Thymus (tissue), 11 donors: ENCODE results near the gene COL4A2. TPM values are rescaled to one million over a fixed set of nuclear protein-coding genes. Genes with fewer than 3 reads are reported as not detected.

ENCODE experiments used
- DNase-seq, 9 donors: peaks; one replicate each; pipeline ENCODE4 v3.0.0-alpha.2; 2013; ENCODE audit warnings: low spot score in 9 of 9, low read depth in 6 of 9, missing footprints in 1 of 9
- H3K27ac ChIP-seq, 2 donors: one replicate each; pipeline ENCODE4 v1.5.1; 2013; ENCODE audit warnings: control low read depth in 1 of 2, low read depth in 1 of 2, low read length in 1 of 2, mild to moderate bottlenecking in 1 of 2, moderate library complexity in 1 of 2
- H3K27me3 ChIP-seq, 2 donors: one replicate each; pipeline ENCODE4 v1.5.1; 2013; ENCODE audit warnings: low read length in 1 of 2; ENCODE audit not compliant: control insufficient read depth in 2 of 2, insufficient read depth in 1 of 2
- H3K36me3 ChIP-seq, 2 donors: one replicate each; pipeline ENCODE4 v1.5.1; 2013; ENCODE audit warnings: low read length in 1 of 2, mild to moderate bottlenecking in 1 of 2, moderate library complexity in 1 of 2; ENCODE audit not compliant: control insufficient read depth in 2 of 2, insufficient read depth in 2 of 2
- H3K4me1 ChIP-seq, 2 donors: one replicate each; pipeline ENCODE4 v1.5.1; 2013; ENCODE audit warnings: low read length in 2 of 2; ENCODE audit not compliant: control insufficient read depth in 2 of 2, insufficient read depth in 2 of 2
- H3K4me3 ChIP-seq, 2 donors: one replicate each; pipeline ENCODE4 v1.5.1; 2013; ENCODE audit warnings: low read length in 2 of 2, control low read depth in 1 of 2, mild to moderate bottlenecking in 1 of 2
- H3K9me3 ChIP-seq, 2 donors: one replicate each; pipeline ENCODE4 v1.5.1; 2013; ENCODE audit warnings: low read length in 1 of 2, mild to moderate bottlenecking in 1 of 2; ENCODE audit not compliant: control insufficient read depth in 2 of 2, insufficient read depth in 1 of 2
- WGBS: extraction: QIAGEN DNeasy Blood & Tissue Kit; methylation state at CpG from one replicate; pipeline ENCODE4 v1.1.7; 2013; 5-methylcytosine and 5-hydroxymethylcytosine counted together
- polyA plus RNA-seq: library from polyadenylated mRNA; stranded (reverse); fragments of 200-250 nt; gene quantifications from one replicate; pipeline ENCODE4 v1.2.3, GENCODE V29; 2013
- total RNA-seq: library from RNA; stranded (reverse); fragments of 120-200 nt; gene quantifications from one replicate; pipeline ENCODE4 v1.2.4, GENCODE V29; 2013
- donor health status: healthy.

The COL4A2 gene
- total and polyA plus RNA-seq, 2 donors, result 47.2 to 63.1 TPM

GRCh38 chr13:110503037-110503901 is 196.2 kb downstream of the COL4A2 start:
- no peak for DNase-seq
- 94% methylated on average over 20 of the region's 20 CpGs for WGBS
- H3K27ac ChIP-seq, result no peak overlapping the region
- H3K9me3 ChIP-seq, result no peaks in the 10 kb centered on the region
- H3K27me3 ChIP-seq, result no peaks in the 10 kb centered on the region
- no peak overlapping the region for H3K4me3 ChIP-seq
- H3K4me1 ChIP-seq, result no peaks in the 10 kb centered on the region
- H3K36me3 ChIP-seq, result no peaks in the 10 kb centered on the region

GRCh38 chr13:110503979-110504499 is 197.0 kb downstream of the COL4A2 start:
- Histone ChIP-seq H3K9me3 (no peaks in the 10 kb centered on the region), H3K4me3 (no peak overlapping the region), H3K36me3 (no peaks in the 10 kb centered on the region), H3K27ac (no peak overlapping the region), H3K4me1 (no peaks in the 10 kb centered on the region), H3K27me3 (no peaks in the 10 kb centered on the region)
- 97% methylated on average over 18 of the region's 18 CpGs for WGBS
- DNase-seq, result no peak

GRCh38 chr13:110505594-110505993 is 198.5 kb downstream of the COL4A2 start:
- H3K9me3 ChIP-seq, result no peaks in the 10 kb centered on the region
- H3K4me1 ChIP-seq, result peaks cover 0 to 2% of the 10 kb centered on the region in 2 donors
- DNase-seq, result no peak
- no peaks in the 10 kb centered on the region for H3K27me3 ChIP-seq
- H3K36me3 ChIP-seq, result no peaks in the 10 kb centered on the region
- H3K27ac ChIP-seq, result no peak overlapping the region
- no peak overlapping the region for H3K4me3 ChIP-seq
- 98% methylated on average over 10 of the region's 10 CpGs for WGBS

DNA sequence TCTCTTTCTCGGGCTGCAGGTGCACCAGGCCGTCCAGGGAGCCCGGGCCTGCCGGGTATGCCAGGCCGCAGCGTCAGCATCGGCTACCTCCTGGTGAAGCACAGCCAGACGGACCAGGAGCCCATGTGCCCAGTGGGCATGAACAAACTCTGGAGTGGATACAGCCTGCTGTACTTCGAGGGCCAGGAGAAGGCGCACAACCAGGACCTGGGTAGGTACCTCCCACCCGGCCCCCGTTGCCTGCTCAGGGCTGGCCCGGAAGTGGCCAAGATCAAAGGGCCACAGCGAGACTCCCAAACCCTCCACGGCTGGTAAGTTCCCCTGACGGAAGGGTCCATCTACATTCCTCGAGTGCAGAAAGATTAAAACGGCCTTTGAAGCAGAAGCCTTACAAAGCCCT is 199.3 kb downstream of the COL4A2 start:
- Histone ChIP-seq H3K36me3 (no peaks in the 10 kb centered on the region), H3K4me1 (peaks cover 0 to 2% of the 10 kb centered on the region in 2 donors)
- DNase-seq, result no peak

DNA sequence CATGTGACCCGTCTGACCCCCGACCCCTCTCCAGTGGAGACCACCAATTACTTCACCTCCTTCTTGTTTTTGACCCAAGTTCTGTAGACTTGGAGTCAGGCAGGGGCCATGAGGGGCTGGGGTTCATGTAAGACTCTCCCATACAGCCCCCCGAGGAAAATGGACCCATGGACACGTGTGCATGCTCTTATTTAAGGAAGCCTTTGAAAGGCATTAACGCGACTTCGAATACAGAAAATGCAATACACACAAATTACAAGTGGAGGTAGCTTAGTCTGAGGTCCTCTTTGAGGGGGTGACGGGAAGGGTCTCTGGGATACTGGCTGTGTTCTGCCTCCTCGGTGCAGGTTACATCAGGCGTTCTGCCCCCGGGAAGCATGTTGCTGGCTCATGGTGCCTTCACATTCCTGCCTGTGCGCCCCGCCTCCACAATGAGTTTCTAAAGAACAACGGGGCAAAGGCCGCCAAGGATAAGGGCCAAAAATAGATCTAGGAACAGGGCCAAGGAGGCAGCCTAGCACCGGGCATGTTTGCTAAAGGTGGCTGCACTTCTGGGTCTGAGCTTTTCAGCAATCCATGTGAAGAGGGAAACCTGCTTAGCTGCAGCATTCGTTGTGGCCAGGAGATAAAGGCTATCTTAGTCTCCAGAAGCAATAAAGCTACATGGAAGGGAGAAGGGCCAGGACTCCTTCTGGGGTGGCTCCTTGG is 199.9 kb downstream of the COL4A2 start:
- Histone ChIP-seq H3K9me3 (no peaks in the 10 kb centered on the region), H3K27ac (no peak overlapping the region), H3K27me3 (no peaks in the 10 kb centered on the region), H3K4me1 (peaks cover 0 to 2% of the 10 kb centered on the region in 2 donors), H3K36me3 (no peaks in the 10 kb centered on the region), H3K4me3 (no peak overlapping the region)
- DNase-seq, result no peak
- 90% methylated on average over 17 of the region's 17 CpGs for WGBS

More for the DNA sequence above, 199.3 kb downstream of the COL4A2 start:
- H3K4me3 ChIP-seq, result no peak overlapping the region
- H3K9me3 ChIP-seq, result no peaks in the 10 kb centered on the region
- H3K27me3 ChIP-seq, result no peaks in the 10 kb centered on the region
- 96% methylated on average over 18 of the region's 18 CpGs for WGBS
- no peak overlapping the region for H3K27ac ChIP-seq

- 93% methylated on average over 23 of the region's 23 CpGs for WGBS
- Histone ChIP-seq H3K36me3 (no peaks in the 10 kb centered on the region), H3K4me1 (peaks cover 0 to 2% of the 10 kb centered on the region in 2 donors), H3K27me3 (no peaks in the 10 kb centered on the region), H3K27ac (peak overlapping the region in 1 of 2 donors; percentile 3), H3K9me3 (no peaks in the 10 kb centered on the region), H3K4me3 (no peak overlapping the region)
- DNase-seq, result no peak
These were observed 200.7 kb downstream of the COL4A2 start for GRCh38 chr13:110507678-110508381.

DNA sequence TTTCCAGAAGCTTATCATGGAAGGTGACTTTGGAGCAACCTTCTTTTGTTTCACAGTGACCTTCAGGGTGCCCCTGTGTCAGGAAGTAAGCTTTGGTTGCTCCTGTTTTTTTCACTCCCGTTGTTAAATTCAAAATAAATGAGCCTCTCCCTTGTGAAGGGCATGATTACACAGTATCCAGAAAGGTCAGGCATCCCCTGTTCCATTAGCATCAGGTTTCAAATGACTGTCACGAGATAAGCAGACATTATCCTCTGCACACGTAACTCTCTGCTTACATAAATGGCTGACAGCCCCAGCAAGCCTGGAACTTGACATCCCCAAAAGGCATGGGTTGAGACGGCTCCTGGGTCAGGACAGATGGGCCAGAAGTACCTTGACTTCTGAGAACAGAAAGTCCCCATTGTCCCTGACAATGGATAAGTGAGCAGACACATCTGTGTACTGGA is 202.4 kb downstream of the COL4A2 start:
- no peaks in the 10 kb centered on the region for H3K36me3 ChIP-seq
- 75% methylated on average over 4 of the region's 4 CpGs for WGBS

GRCh38 chr13:110509971-110510786 is 203.1 kb downstream of the COL4A2 start:
- Histone ChIP-seq H3K27me3 (no peaks in the 10 kb centered on the region), H3K9me3 (no peaks in the 10 kb centered on the region), H3K27ac (no peak overlapping the region), H3K36me3 (no peaks in the 10 kb centered on the region), H3K4me3 (no peak overlapping the region), H3K4me1 (peaks cover 0 to 2% of the 10 kb centered on the region in 2 donors)
- DNase-seq, result no peak
- WGBS, result 47% methylated on average over 18 of the region's 18 CpGs

More for the DNA sequence above, 202.4 kb downstream of the COL4A2 start:
- Histone ChIP-seq H3K4me1 (peaks cover 0 to 2% of the 10 kb centered on the region in 2 donors), H3K27ac (no peak overlapping the region), H3K27me3 (no peaks in the 10 kb centered on the region), H3K9me3 (no peaks in the 10 kb centered on the region), H3K4me3 (no peak overlapping the region)
- DNase-seq, result no peak
